Inflammatory macrophage treated with lipopolysaccharide for 4 hours (primary cell): ENCODE measurements around the gene RBM23.
A peak's percentile ranks its signal among the peaks of the same experiment; 100 is the strongest.

Source experiments
- DNase-seq: peaks from one replicate; pipeline ENCODE4 v3.0.0-alpha.2; 2020

The RBM23 gene

GRCh38 chr14:22884738-22885523 lies 34.0 kb downstream of the RBM23 start:
- no peak for DNase-seq

GRCh38 chr14:22884076-22884737 lies 34.7 kb downstream of the RBM23 start:
- peak; percentile 46 for DNase-seq

- DNase-seq: no peak
Observed at GRCh38 chr14:22883173-22883976, 35.6 kb downstream of the RBM23 start, which contains the start of gene REM2. TSS of gene REM2 (plus strand) at chr14:22883222. CDS start at chr14:22883288, 66 bp downstream.

- DNase-seq: peak; percentile 6
Observed at GRCh38 chr14:22882529-22883172, 36.3 kb downstream of the RBM23 start.

GRCh38 chr14:22882064-22882463 lies 36.9 kb downstream of the RBM23 start:
- no peak for DNase-seq

GRCh38 chr14:22878271-22879246 lies 40.4 kb downstream of the RBM23 start:
- no peak for DNase-seq

GRCh38 chr14:22877000-22877501 lies 41.9 kb downstream of the RBM23 start:
- DNase-seq: no peak

- DNase-seq: no peak
Observed at GRCh38 chr14:22875748-22876319, 43.1 kb downstream of the RBM23 start.

GRCh38 chr14:22875003-22875747 lies 43.8 kb downstream of the RBM23 start:
- DNase-seq: no peak

- DNase-seq: no peak
Observed at GRCh38 chr14:22872833-22873520, 46.0 kb downstream of the RBM23 start.

- DNase-seq: peak; percentile 74
Observed at GRCh38 chr14:22872033-22872832, 46.7 kb downstream of the RBM23 start.

- peak; percentile 92 for DNase-seq
Observed at GRCh38 chr14:22871224-22872032, 47.5 kb downstream of the RBM23 start, which contains the start of gene LRP10. TSS of gene LRP10 (plus strand) at chr14:22871740. CDS start at chr14:22872304, 564 bp downstream.

GRCh38 chr14:22870811-22871223 lies 48.1 kb downstream of the RBM23 start:
- peak; percentile 50 for DNase-seq

GRCh38 chr14:22866874-22867273 lies 52.1 kb downstream of the RBM23 start:
- DNase-seq: no peak

GRCh38 chr14:22865424-22866405 lies 53.2 kb downstream of the RBM23 start:
- no peak for DNase-seq

GRCh38 chr14:22864979-22865378 lies 54.0 kb downstream of the RBM23 start:
- DNase-seq: no peak
